ENCODE results near the gene ZHX3.

The ZHX3 gene

GRCh38 chr20:41265938-41266337, 51.6 kb downstream of the ZHX3 start:
- Histone ChIP-seq H3K9ac (no peak overlapping the region), H3K4me1 (peaks cover 13% of the 10 kb centered on the region)

GRCh38 chr20:41264819-41265218, 52.7 kb downstream of the ZHX3 start:
- Histone ChIP-seq H3K4me1 (peaks cover 13% of the 10 kb centered on the region), H2AFZ (no peak overlapping the region), H3K4me3 (ENCODE audit: low read depth, low read length) (no peak overlapping the region), H3K27ac (no peak overlapping the region), H3K4me2 (ENCODE audit: low read length) (no peak overlapping the region), H3K27me3 (ENCODE audit: control insufficient read depth, insufficient read depth, low read length) (no peaks in the 10 kb centered on the region), H3K9me3 (ENCODE audit: control insufficient read depth, low read length) (no peaks in the 10 kb centered on the region), H3K9ac (no peak overlapping the region), H3K79me2 (no peaks in the 10 kb centered on the region), H3K36me3 (ENCODE audit: control insufficient read depth, insufficient read depth, low read length) (no peaks in the 10 kb centered on the region)
- no peak for TF ChIP-seq CTCF (IDR thresholded peaks at IDR 0.05)

More at GRCh38 chr20:41265938-41266337, 51.6 kb downstream of the ZHX3 start:
- no peaks in the 10 kb centered on the region for H3K9me3 ChIP-seq (ENCODE audit: control insufficient read depth, low read length)
- H3K36me3 ChIP-seq (ENCODE audit: control insufficient read depth, insufficient read depth, low read length), result no peaks in the 10 kb centered on the region
- H3K4me3 ChIP-seq (ENCODE audit: low read depth, low read length), result no peak overlapping the region
- no peak overlapping the region for H3K27ac ChIP-seq
- H3K27me3 ChIP-seq (ENCODE audit: control insufficient read depth, insufficient read depth, low read length), result no peaks in the 10 kb centered on the region
- H3K4me2 ChIP-seq (ENCODE audit: low read length), result no peak overlapping the region
- TF ChIP-seq CTCF (IDR thresholded peaks at IDR 0.05), result no peak
- no peak overlapping the region for H2AFZ ChIP-seq
- H3K79me2 ChIP-seq, result no peaks in the 10 kb centered on the region

DNA sequence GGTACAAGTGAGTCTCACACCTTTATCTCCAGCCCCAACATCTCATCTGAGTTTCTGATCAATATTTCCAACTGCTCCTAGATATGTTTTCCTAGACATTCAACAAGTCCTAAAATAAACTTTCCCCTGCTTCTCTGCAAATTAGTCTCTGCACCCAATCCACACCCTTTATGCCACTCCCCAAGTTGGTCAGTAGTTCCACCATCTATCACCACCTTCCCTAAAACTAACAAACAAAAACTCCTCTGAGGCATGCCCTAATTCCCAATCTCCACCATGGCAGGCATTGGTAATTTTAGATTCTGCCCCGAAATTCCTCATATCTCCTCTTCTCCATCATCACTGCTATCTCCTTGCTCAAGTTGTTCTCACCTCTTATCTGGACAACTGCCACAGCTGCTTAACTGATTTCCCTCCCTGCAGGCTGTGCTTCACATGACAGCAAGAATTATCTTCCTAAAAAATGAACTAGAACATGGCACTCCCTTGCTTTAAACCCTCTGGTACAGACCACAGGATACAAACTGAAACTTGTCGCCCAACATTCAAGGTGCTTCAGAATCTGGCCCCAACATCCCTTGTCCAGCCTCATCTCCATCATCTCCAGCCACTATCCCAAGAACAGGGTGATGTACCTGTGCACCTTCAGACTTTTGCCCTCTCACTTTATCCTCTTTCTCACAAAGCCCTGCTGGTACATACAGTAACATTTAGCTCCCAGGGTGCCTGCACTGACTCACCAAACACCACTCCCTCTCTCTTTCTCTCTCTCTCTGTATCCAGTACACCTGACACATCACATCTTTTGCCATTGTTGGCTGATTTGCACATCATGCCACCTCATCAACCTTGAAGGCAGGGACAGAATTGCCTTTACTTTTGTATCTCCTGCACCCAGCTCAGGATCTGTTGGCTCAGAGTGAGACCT, 55.5 kb downstream of the ZHX3 start:
- Histone ChIP-seq H3K36me3 (ENCODE audit: control insufficient read depth, insufficient read depth, low read length) (no peaks in the 10 kb centered on the region), H3K4me1 (peaks cover 17% of the 10 kb centered on the region), H3K9ac (no peak overlapping the region), H3K27me3 (ENCODE audit: control insufficient read depth, insufficient read depth, low read length) (no peaks in the 10 kb centered on the region), H3K4me2 (ENCODE audit: low read length) (no peak overlapping the region), H3K27ac (no peak overlapping the region), H3K4me3 (ENCODE audit: low read depth, low read length) (no peak overlapping the region), H3K9me3 (ENCODE audit: control insufficient read depth, low read length) (no peaks in the 10 kb centered on the region), H3K79me2 (no peaks in the 10 kb centered on the region), H2AFZ (no peak overlapping the region)
- no peak for TF ChIP-seq CTCF (IDR thresholded peaks at IDR 0.05)

GRCh38 chr20:41261260-41261659, 56.3 kb downstream of the ZHX3 start:
- Histone ChIP-seq H3K9ac (no peak overlapping the region), H3K4me2 (ENCODE audit: low read length) (no peak overlapping the region), H3K9me3 (ENCODE audit: control insufficient read depth, low read length) (no peaks in the 10 kb centered on the region), H3K27me3 (ENCODE audit: control insufficient read depth, insufficient read depth, low read length) (no peaks in the 10 kb centered on the region), H3K36me3 (ENCODE audit: control insufficient read depth, insufficient read depth, low read length) (no peaks in the 10 kb centered on the region), H3K4me1 (peaks cover 17% of the 10 kb centered on the region), H3K27ac (no peak overlapping the region), H3K79me2 (peaks cover 2% of the 10 kb centered on the region), H2AFZ (no peak overlapping the region), H3K4me3 (ENCODE audit: low read depth, low read length) (no peak overlapping the region)
- TF ChIP-seq CTCF (IDR thresholded peaks at IDR 0.05), result no peak
